ENCODE measurements around the gene ANKFN1. TPM values are rescaled to one million over a fixed set of nuclear protein-coding genes. Genes with fewer than 3 reads are reported as not detected.
"Not testable (repeated sequence)": the region's sequence is repeated elsewhere in the genome, so short reads cannot be mapped to it uniquely, and the experiment has no call there.

ANKFN1 gene
- total and polyA plus RNA-seq, 8 donors = 0.13 to 1.8 (median 0.66) TPM

- H3K27ac ChIP-seq = no peak overlapping the region
- H3K9me3 ChIP-seq = no peaks in the 10 kb centered on the region
- no peak overlapping the region for H3K4me3 ChIP-seq
- H3K4me1 ChIP-seq = no peaks in the 10 kb centered on the region
- H3K27me3 ChIP-seq = no peaks in the 10 kb centered on the region
- intact Hi-C loops (cut with DNase I) = no loop called here
- no peaks in the 10 kb centered on the region for H3K36me3 ChIP-seq
- ATAC-seq (no peak), DNase-seq (no peak)
- TF ChIP-seq CTCF (IDR thresholded peaks at IDR 0.05) = no peak
These were observed 107.2 kb downstream of the ANKFN1 start for GRCh38 chr17:56260376-56261002.

GRCh38 chr17:56262803-56263202, 109.5 kb downstream of the ANKFN1 start:
- Histone ChIP-seq H3K4me3 (no peak overlapping the region), H3K27ac (no peak overlapping the region), H3K4me1 (no peaks in the 10 kb centered on the region), H3K9me3 (no peaks in the 10 kb centered on the region), H3K36me3 (no peaks in the 10 kb centered on the region), H3K27me3 (no peaks in the 10 kb centered on the region)
- no peak for TF ChIP-seq CTCF (IDR thresholded peaks at IDR 0.05)
- DNase-seq (peak in 3 of 4 donors; percentile 9 to 33 (median 19)), ATAC-seq (peak; percentile 88)
- intact Hi-C loops (cut with DNase I) = no loop called here

GRCh38 chr17:56269556-56270389, 116.5 kb downstream of the ANKFN1 start:
- DNase-seq (no peak), ATAC-seq (no peak)
- Histone ChIP-seq H3K27me3 (no peaks in the 10 kb centered on the region), H3K9me3 (no peaks in the 10 kb centered on the region), H3K4me3 (no peak overlapping the region), H3K27ac (no peak overlapping the region), H3K4me1 (no peaks in the 10 kb centered on the region), H3K36me3 (no peaks in the 10 kb centered on the region)
- intact Hi-C loops (cut with DNase I) = no loop called here
- no peak for TF ChIP-seq CTCF (IDR thresholded peaks at IDR 0.05)

GRCh38 chr17:56274491-56274890, 121.2 kb downstream of the ANKFN1 start:
- Histone ChIP-seq H3K36me3 (no peaks in the 10 kb centered on the region), H3K4me3 (no peak overlapping the region), H3K27ac (no peak overlapping the region), H3K27me3 (no peaks in the 10 kb centered on the region), H3K4me1 (no peaks in the 10 kb centered on the region), H3K9me3 (no peaks in the 10 kb centered on the region)
- intact Hi-C loops (cut with DNase I) = no loop called here
- TF ChIP-seq CTCF (IDR thresholded peaks at IDR 0.05) = no peak
- ATAC-seq (no peak), DNase-seq (no peak)

- H3K4me1 ChIP-seq = no peaks in the 10 kb centered on the region
- ATAC-seq = no peak
- no peaks in the 10 kb centered on the region for H3K9me3 ChIP-seq
- H3K27me3 ChIP-seq = no peaks in the 10 kb centered on the region
- TF ChIP-seq CTCF (IDR thresholded peaks at IDR 0.05) = no peak
- no peak overlapping the region for H3K4me3 ChIP-seq
- intact Hi-C loops (cut with DNase I) = no loop called here
- no peak overlapping the region for H3K27ac ChIP-seq
- DNase-seq = no peak
- no peaks in the 10 kb centered on the region for H3K36me3 ChIP-seq
These were observed 131.2 kb downstream of the ANKFN1 start for GRCh38 chr17:56284482-56284881.

GRCh38 chr17:56288786-56289185, 135.5 kb downstream of the ANKFN1 start:
- DNase-seq; H3K27ac ChIP-seq; H3K36me3 ChIP-seq; ATAC-seq; intact Hi-C loops (cut with DNase I); H3K4me3 ChIP-seq; H3K9me3 ChIP-seq; H3K27me3 ChIP-seq: not testable (repeated sequence)
- peaks cover 7 to 12% of the 10 kb centered on the region in 2 donors for H3K4me1 ChIP-seq
